Activated naive CD8-positive, alpha-beta T cell treated with anti-CD3 and anti-CD28 coated beads, Interleukin-2, amount 50 U/mL, for 24 hours (primary cell): ENCODE results near the gene ANXA4.

Source experiments
- ATAC-seq: fragments of 150-1000 bp; cut with Tn5 transposase; one replicate; pipeline ENCODE4 v1.10.0; 2021
- DNase-seq: peaks from one replicate; pipeline ENCODE4 v3.0.0; 2021
- H3K27ac Mint-ChIP-seq: one replicate; pipeline ENCODE4 v1.8.0; 2021; ENCODE audit warnings: mild to moderate bottlenecking, mixed read lengths
- H3K27me3 Mint-ChIP-seq: one replicate; pipeline ENCODE4 v1.8.0; 2021; ENCODE audit warnings: mixed read lengths
- H3K36me3 Mint-ChIP-seq: one replicate; pipeline ENCODE4 v1.8.0; 2021; ENCODE audit warnings: low read depth, mixed read lengths
- H3K4me1 Mint-ChIP-seq: one replicate; pipeline ENCODE4 v1.8.0; 2021; ENCODE audit warnings: mixed read lengths
- H3K4me3 Mint-ChIP-seq: one replicate; pipeline ENCODE4 v1.8.0; 2021; ENCODE audit warnings: mild to moderate bottlenecking, moderate library complexity, mixed read lengths
- H3K9me3 Mint-ChIP-seq: one replicate; pipeline ENCODE4 v1.8.0; 2021; ENCODE audit warnings: mixed read lengths

ANXA4 gene

GRCh38 chr2:69836316-69836715 lies 94.4 kb downstream of the ANXA4 start:
- Mint-ChIP-seq H3K27me3 (no peaks in the 10 kb centered on the region), H3K4me1 (peaks cover 48% of the 10 kb centered on the region), H3K4me3 (no peak overlapping the region), H3K27ac (no peak overlapping the region), H3K36me3 (peaks cover 31% of the 10 kb centered on the region), H3K9me3 (no peaks in the 10 kb centered on the region)
- DNase-seq, result no peak
- ATAC-seq, result no peak

GRCh38 chr2:69837533-69837932 lies 95.6 kb downstream of the ANXA4 start:
- ATAC-seq (no peak), DNase-seq (no peak)
- H3K27ac Mint-ChIP-seq, result no peak overlapping the region
- H3K9me3 Mint-ChIP-seq, result no peaks in the 10 kb centered on the region
- H3K4me1 Mint-ChIP-seq, result peaks cover 38% of the 10 kb centered on the region
- H3K27me3 Mint-ChIP-seq, result no peaks in the 10 kb centered on the region
- H3K4me3 Mint-ChIP-seq, result no peak overlapping the region
- peaks cover 32% of the 10 kb centered on the region for H3K36me3 Mint-ChIP-seq

GRCh38 chr2:69843993-69844392 lies 102.1 kb downstream of the ANXA4 start:
- no peak overlapping the region for H3K27ac Mint-ChIP-seq
- DNase-seq, result no peak
- H3K9me3 Mint-ChIP-seq, result no peaks in the 10 kb centered on the region
- peaks cover 32% of the 10 kb centered on the region for H3K36me3 Mint-ChIP-seq
- peaks cover 14% of the 10 kb centered on the region for H3K4me1 Mint-ChIP-seq
- no peak for ATAC-seq
- no peaks in the 10 kb centered on the region for H3K27me3 Mint-ChIP-seq
- H3K4me3 Mint-ChIP-seq, result no peak overlapping the region

GRCh38 chr2:69844560-69844959 lies 102.6 kb downstream of the ANXA4 start:
- Mint-ChIP-seq H3K27ac (no peak overlapping the region), H3K27me3 (no peaks in the 10 kb centered on the region), H3K9me3 (no peaks in the 10 kb centered on the region), H3K4me3 (no peak overlapping the region), H3K36me3 (peaks cover 32% of the 10 kb centered on the region), H3K4me1 (peaks cover 14% of the 10 kb centered on the region)
- no peak for DNase-seq
- ATAC-seq, result no peak

GRCh38 chr2:69846182-69847067 lies 104.5 kb downstream of the ANXA4 start:
- ATAC-seq (no peak), DNase-seq (no peak)
- Mint-ChIP-seq H3K27me3 (no peaks in the 10 kb centered on the region), H3K9me3 (no peaks in the 10 kb centered on the region), H3K4me3 (no peak overlapping the region), H3K27ac (no peak overlapping the region), H3K4me1 (peaks cover 14% of the 10 kb centered on the region), H3K36me3 (peaks cover 36% of the 10 kb centered on the region)

GRCh38 chr2:69847068-69847828 lies 105.3 kb downstream of the ANXA4 start:
- peaks cover 35% of the 10 kb centered on the region for H3K36me3 Mint-ChIP-seq
- H3K9me3 Mint-ChIP-seq, result no peaks in the 10 kb centered on the region
- no peak for DNase-seq
- H3K4me3 Mint-ChIP-seq, result no peak overlapping the region
- no peak overlapping the region for H3K27ac Mint-ChIP-seq
- H3K27me3 Mint-ChIP-seq, result no peaks in the 10 kb centered on the region
- ATAC-seq, result no peak
- H3K4me1 Mint-ChIP-seq, result peaks cover 14% of the 10 kb centered on the region

GRCh38 chr2:69848186-69848790 lies 106.4 kb downstream of the ANXA4 start:
- DNase-seq, result no peak
- H3K4me3 Mint-ChIP-seq, result no peak overlapping the region
- no peaks in the 10 kb centered on the region for H3K9me3 Mint-ChIP-seq
- no peak for ATAC-seq
- peaks cover 36% of the 10 kb centered on the region for H3K36me3 Mint-ChIP-seq
- no peaks in the 10 kb centered on the region for H3K27me3 Mint-ChIP-seq
- H3K4me1 Mint-ChIP-seq, result peaks cover 14% of the 10 kb centered on the region
- H3K27ac Mint-ChIP-seq, result no peak overlapping the region

GRCh38 chr2:69858261-69858660 lies 116.3 kb downstream of the ANXA4 start:
- DNase-seq (no peak), ATAC-seq (no peak)
- no peaks in the 10 kb centered on the region for H3K27me3 Mint-ChIP-seq
- no peaks in the 10 kb centered on the region for H3K4me1 Mint-ChIP-seq
- H3K27ac Mint-ChIP-seq, result no peak overlapping the region
- no peaks in the 10 kb centered on the region for H3K9me3 Mint-ChIP-seq
- peaks cover 6% of the 10 kb centered on the region for H3K36me3 Mint-ChIP-seq
- no peak overlapping the region for H3K4me3 Mint-ChIP-seq

- ATAC-seq (no peak), DNase-seq (no peak)
- H3K27me3 Mint-ChIP-seq, result no peaks in the 10 kb centered on the region
- no peaks in the 10 kb centered on the region for H3K4me1 Mint-ChIP-seq
- H3K4me3 Mint-ChIP-seq, result no peak overlapping the region
- H3K9me3 Mint-ChIP-seq, result no peaks in the 10 kb centered on the region
- H3K27ac Mint-ChIP-seq, result no peak overlapping the region
- peaks cover 32% of the 10 kb centered on the region for H3K36me3 Mint-ChIP-seq
Observed at GRCh38 chr2:69863298-69863697, 121.4 kb downstream of the ANXA4 start.
